SU-DHL-6 (cell line): ENCODE results near the gene CCDC142.

ENCODE experiments used
- EZH2phosphoT487 ChIP-seq: fragments of 200-600 bp; sonication (generic), shearing (Covaris generic); conservative IDR thresholded peaks from 2 replicates; pipeline ENCODE4 v1.6.1; 2018; ENCODE audit warnings: mild to moderate bottlenecking, antibody characterized with exemption, low read length, moderate library complexity, mixed read lengths
- TF ChIP-seq, protein P1 (sequence below): fragments of 200-600 bp; sonication (generic); IDR thresholded peaks from one replicate; pipeline ENCODE4 v1.5.1; 2017; ENCODE audit warnings: antibody characterized with exemption, mild to moderate bottlenecking, low read length, moderate library complexity; ENCODE audit not compliant: insufficient read depth, poor library complexity, severe bottlenecking

DNA sequence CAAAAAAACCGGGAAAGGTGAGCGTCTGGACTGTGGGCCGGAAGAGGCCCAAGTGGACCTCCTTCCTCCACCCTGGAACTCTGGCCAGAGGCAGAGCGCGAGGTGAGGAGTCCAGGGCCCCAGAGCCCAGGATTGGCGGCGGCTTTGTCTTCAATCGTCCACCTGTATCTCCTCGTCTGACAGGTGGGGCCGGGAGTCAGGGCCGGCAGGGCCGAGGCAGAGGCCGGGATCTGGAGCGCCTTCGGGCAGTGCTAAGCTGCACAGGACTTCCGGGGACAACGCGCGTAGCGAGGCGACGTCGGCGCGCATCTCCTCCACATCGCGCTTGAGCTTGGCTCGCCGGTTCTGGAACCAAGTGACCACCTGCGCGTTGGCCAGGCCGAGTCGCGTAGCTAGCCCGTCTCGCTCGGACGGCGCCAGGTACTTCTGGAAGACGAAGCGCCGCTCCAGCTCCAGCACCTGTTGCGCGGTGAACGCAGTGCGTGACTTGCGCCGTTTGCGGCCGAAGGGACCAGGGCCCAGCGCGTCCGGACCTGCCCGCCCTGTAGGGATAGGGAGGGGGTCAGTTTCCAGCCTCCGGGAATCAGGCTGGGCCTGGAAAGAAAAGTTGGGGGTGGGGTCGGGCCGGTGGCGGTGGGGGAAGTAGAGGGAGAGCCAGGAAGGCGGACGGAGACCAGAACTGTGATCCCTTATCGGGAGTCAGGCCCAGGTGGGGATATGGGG is 15.1 kb upstream of the CCDC142 start:
- TF ChIP-seq, protein P1, sequence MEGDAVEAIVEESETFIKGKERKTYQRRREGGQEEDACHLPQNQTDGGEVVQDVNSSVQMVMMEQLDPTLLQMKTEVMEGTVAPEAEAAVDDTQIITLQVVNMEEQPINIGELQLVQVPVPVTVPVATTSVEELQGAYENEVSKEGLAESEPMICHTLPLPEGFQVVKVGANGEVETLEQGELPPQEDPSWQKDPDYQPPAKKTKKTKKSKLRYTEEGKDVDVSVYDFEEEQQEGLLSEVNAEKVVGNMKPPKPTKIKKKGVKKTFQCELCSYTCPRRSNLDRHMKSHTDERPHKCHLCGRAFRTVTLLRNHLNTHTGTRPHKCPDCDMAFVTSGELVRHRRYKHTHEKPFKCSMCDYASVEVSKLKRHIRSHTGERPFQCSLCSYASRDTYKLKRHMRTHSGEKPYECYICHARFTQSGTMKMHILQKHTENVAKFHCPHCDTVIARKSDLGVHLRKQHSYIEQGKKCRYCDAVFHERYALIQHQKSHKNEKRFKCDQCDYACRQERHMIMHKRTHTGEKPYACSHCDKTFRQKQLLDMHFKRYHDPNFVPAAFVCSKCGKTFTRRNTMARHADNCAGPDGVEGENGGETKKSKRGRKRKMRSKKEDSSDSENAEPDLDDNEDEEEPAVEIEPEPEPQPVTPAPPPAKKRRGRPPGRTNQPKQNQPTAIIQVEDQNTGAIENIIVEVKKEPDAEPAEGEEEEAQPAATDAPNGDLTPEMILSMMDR = no peak
- no peak for TF ChIP-seq EZH2phosphoT487
